Measurements from ENCODE around the gene BHLHE40.

The BHLHE40 gene

GRCh38 chr3:4983739-4984510, 4.7 kb downstream of the BHLHE40 start:
- peak; percentile 77 for DNase-seq (ENCODE audit: low spot score)

- no peak for DNase-seq (ENCODE audit: low spot score)
Observed at GRCh38 chr3:4984511-4984864, 5.3 kb downstream of the BHLHE40 start.

DNA sequence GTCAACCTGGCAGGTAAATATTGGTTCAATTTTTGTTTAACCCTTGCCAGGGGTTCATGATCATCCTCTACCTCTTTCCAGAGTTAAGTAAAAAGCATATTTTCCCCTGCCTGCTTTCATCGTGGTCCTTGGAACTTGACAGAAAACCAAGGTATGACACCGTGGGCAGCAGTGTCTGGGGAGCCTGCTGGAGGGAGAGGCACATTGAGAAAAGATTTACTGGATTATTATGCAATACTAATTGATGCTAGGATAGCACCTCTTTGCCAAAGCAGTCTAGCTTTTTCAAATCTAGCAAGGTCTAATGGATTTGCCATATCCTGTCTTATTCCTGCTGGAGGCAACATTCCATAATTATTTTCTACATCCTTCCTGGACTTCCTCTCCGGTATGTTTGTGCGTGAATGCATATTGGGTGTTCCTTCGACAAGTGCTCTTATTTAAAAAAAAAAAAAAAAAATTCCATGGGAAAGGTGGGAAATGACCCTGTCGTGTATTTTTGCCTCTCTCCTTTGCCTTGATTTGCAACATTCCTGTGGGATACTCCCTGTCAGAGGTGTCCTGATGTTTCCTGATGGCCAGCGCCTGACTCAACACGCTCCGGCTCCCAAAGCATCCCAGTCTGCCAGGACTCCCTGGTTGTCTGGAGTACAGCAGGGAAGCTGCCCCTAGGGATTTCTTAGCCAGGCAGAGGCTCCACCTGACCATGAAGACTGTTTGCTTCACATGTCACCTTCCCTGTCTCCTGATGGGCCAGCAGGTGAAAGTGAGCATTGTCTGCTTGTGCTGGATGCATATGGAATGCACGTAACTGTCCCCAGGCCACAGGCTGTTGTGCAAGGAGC, 6.3 kb downstream of the BHLHE40 start:
- DNase-seq (ENCODE audit: low spot score): peak; percentile 95

DNA sequence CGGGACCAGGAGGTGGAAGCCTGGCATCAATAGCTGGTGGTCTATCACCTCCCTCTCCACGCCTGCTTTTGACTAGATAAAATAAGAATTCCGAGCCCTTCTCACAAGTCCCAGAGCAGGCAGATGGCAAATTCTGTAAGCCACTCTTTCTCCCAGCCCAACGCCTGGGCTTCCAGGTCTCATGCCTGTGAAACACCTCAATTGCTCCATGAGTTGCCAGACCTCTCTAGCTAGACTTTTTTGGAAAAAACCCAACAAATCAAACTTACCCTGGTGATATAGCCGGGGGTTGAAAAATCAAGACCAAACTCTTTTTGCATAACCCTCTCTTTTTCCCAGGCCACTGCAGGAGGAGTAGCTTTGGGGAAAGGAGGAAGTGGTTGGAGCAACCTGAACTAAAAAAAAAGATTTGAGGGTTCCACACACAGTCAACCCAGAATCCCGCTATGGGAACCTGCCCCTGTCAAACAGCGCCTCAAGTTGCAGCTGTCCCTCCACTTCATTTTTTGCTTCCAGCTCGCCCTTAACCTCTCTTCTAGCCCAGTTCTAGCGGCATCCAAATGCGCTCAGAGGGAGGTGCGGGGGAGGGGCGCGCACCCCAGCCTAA, 7.0 kb downstream of the BHLHE40 start:
- no peak for DNase-seq (ENCODE audit: low spot score)

GRCh38 chr3:4986782-4987537, 7.7 kb downstream of the BHLHE40 start:
- peak; percentile 95 for DNase-seq (ENCODE audit: low spot score)

GRCh38 chr3:4987538-4988296, 8.5 kb downstream of the BHLHE40 start:
- DNase-seq (ENCODE audit: low spot score): no peak

- DNase-seq (ENCODE audit: low spot score): no peak
Observed at GRCh38 chr3:4988983-4989834, 10.0 kb downstream of the BHLHE40 start.

- DNase-seq (ENCODE audit: low spot score): no peak
Observed at GRCh38 chr3:4990069-4990468, 10.8 kb downstream of the BHLHE40 start.

DNA sequence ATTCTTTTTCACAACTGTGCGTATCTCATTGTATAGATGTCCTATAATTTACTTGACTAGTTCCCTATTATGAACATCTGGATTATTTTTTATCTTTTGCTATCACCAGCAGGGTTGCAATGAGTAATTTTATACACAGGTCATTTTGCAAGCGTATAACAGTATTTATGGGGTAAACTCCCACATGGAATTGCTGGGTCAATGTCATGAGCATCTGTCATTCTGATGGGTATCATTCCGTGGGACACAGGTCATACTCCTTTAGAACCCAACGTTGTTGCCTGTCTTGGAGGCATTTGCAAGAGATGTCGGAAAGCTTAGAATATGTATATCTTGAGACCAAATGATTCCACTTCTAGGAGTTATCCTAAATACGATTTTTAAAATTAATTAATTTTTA, 12.9 kb downstream of the BHLHE40 start:
- no peak for DNase-seq (ENCODE audit: low spot score)

DNA sequence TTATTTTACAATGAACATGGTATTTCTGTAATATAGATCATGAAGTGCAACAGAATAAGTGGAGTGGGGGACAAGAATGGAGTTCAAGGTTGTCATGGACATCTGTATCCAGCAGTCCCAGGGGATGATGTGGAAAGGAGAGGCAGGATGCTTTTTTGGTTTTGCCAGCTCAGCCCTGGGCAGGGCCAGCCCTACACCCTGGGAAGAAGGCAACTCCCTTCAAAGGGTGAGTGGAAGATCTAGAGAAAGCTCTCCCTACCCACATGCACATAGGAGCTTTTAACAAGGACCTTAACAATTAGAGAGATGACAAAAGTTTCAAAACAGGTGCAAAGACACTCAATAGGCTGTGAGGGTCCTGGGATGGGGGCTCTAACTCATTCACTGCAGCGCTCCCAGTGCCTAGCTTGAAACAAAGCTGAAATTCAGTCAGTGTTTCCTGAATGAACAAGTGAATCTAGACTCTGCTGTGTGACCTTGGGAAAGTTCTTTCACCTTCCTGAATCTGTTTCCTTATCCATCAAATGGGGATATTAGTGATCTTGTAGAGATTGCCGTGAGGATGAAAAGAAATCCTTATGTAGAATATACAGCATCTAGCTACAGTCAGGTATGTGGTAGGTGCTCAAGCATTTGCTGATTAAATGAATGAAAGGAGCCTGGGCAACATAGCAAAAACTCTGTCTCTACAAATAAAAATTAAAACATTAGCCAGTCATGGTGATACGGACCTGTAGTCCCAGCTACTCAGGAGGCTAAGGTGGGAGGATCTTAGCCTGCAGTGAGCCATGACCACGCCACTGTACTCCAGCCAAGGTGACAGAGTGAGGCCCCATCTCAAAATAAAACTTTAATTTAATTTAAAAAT, 14.3 kb downstream of the BHLHE40 start:
- DNase-seq (ENCODE audit: low spot score): no peak

GRCh38 chr3:4994144-4994730, 15.0 kb downstream of the BHLHE40 start:
- peak; percentile 67 for DNase-seq (ENCODE audit: low spot score)

GRCh38 chr3:4994823-4995499, 15.7 kb downstream of the BHLHE40 start:
- DNase-seq (ENCODE audit: low spot score): peak; percentile 85

- peak; percentile 42 for DNase-seq (ENCODE audit: low spot score)
Observed at GRCh38 chr3:4995500-4996053, 16.3 kb downstream of the BHLHE40 start.

DNA sequence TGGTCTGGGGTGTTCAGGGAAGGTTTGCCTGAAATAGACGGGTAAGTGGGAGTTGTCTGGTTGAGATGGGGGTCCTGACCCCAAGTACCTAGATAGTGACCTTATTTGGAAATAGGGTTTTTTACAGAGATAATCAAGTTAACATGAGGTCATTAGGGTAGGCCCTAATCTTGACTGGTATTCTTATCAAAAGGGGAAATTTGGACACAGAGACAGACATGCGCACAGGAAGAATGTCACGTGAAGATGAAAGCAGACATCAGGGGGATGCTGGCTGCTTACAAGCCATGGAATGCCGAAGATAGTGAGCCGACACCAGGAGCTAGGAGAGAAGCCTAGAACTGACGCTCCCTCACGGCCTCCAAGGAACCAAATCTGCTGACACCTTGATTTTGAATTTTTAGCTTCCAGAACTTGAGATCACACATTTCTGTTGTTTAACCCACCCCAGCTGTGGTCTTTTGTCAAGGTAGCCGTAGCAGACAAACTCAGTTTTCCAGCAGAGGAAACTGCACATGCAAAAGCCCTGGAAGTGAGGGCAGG, 17.1 kb downstream of the BHLHE40 start:
- no peak for DNase-seq (ENCODE audit: low spot score)

DNA sequence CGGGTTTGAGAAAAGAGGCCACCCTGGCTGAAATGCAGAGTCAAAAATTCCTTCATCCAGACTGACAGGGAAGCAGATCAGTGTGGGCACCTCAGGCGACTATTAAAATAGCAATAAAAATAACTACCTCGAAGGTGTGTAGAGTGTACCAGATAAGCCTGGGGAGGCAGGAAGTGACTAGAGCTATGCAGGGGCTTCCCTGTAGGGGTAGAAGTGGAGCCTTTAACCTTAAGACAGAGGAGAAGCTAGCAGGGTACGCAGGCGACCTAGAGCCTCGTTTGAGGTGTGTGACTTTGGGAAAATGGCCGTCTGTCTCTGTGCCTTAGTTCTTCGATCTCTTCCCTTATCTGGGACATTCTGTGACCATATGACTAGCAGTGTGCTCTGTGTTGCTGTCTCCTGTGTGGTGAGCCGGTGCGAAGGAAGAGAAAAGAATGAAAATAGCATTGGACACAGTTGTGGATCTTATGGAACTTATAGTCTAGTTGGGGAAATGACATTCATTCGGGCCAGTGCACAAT, 17.6 kb downstream of the BHLHE40 start:
- no peak for DNase-seq (ENCODE audit: low spot score)

GRCh38 chr3:4997946-4998345, 18.7 kb downstream of the BHLHE40 start:
- DNase-seq (ENCODE audit: low spot score): no peak

DNA sequence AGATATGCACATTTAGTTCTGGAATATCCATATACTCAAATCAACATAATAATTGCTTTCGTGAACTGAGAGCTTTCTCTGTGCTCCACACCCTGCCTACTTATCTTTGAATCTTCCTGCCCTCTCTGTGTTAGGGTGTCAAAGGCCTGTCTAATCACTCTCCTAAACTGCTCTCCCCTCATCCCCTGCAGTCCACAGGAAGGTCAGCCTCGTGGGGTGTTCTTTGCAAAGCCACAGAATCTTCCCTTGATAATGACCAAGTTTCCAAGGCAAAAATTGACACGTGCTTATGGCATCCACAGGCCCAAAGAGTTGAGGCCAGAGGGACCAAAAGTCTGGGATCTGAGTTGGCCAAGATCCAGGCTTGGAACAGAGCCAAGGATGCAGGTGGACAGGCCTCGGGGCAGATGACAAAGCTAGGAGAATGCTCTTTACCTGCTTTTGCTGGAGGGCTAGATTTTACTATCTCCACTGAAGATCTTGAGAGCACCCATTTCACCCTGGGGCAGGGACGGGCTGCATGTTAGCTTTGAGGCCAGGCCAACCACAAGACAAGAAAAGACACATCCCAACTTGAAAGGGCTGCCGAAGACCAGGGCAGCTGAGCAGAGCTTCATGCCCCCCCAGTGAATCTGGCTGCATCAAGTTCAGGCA, 20.4 kb downstream of the BHLHE40 start:
- DNase-seq (ENCODE audit: low spot score): no peak
